ENCODE results near the gene DCC. TPM values are rescaled to one million over a fixed set of nuclear protein-coding genes. Genes with fewer than 3 reads are reported as not detected.

The DCC gene
- total RNA-seq, 2 experiments from 2014 or later = not detected

DNA sequence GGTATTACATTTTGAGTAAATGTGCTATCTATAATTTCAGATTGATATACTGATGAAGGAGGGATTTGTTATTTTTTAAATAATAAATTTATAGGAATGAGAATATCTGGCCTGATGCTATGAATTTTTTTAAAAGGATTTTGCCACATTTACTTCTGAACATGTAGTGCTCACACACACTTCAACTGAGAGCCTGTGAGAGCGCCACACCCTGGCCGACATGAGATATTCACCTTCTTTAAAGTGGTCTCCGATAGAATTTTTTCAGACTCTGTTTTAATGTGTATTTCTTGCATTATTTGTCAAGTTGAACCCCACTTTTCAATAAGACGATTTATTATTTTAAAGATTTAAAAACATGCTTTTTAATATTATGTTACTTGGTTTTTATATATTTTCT lies 813.3 kb downstream of the DCC start:
- DNase-seq (no peak), ATAC-seq (no peak)
- Mint-ChIP-seq H3K4me1 (no peaks in the 10 kb centered on the region), H3K36me3 (no peaks in the 10 kb centered on the region), H3K9me3 (ENCODE audit: low read depth) (peaks cover 2% of the 10 kb centered on the region), H3K27ac (no peak overlapping the region), H3K4me3 (no peak overlapping the region), H3K27me3 (no peaks in the 10 kb centered on the region)
- CTCF ChIA-PET = no interaction called here

DNA sequence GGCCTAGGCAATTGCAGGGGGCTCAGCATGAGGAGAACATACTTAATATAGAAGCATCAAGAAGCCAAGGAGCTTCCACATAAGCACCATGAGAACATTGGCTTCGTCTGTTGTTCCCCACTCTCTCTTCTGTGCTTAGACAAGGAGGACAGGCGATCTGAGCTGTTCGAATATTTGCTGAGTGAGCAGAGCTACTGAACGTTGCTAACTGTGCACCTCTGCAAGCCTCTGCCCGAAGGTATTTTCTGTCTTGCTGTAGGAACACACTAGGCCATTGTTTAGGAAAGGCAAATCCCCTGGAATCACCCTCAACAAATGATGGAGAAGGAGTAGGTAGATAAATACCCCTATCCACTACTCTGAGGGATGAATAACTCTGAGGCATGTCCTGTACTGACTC lies 813.8 kb downstream of the DCC start:
- CTCF ChIA-PET = no interaction called here
- Mint-ChIP-seq H3K36me3 (no peaks in the 10 kb centered on the region), H3K27me3 (no peaks in the 10 kb centered on the region), H3K9me3 (ENCODE audit: low read depth) (peaks cover 2% of the 10 kb centered on the region), H3K4me3 (no peak overlapping the region), H3K27ac (no peak overlapping the region), H3K4me1 (no peaks in the 10 kb centered on the region)
- ATAC-seq (no peak), DNase-seq (no peak)

DNA sequence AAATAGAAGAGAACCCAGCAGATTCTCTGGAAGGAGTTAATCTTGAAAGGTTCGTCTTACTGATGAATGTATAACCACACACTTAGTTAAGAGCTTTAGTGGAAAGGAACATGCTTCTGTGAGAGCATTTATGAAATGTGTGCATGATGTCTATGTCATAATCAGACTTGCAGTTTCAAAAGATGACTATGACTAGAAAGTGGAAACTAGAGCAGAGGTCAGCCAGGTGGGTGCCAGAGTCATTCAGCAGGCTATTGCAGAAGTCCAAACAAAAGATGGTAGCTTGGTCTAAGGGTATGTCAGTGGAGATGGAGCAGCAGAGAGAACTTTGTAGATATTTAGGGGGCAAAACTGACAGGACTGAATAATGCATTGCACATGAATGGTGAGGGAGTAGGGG lies 825.8 kb downstream of the DCC start:
- Mint-ChIP-seq H3K27me3 (no peaks in the 10 kb centered on the region), H3K9me3 (ENCODE audit: low read depth) (peaks cover 4% of the 10 kb centered on the region), H3K4me1 (no peaks in the 10 kb centered on the region), H3K27ac (no peak overlapping the region), H3K36me3 (no peaks in the 10 kb centered on the region), H3K4me3 (no peak overlapping the region)
- DNase-seq (no peak), ATAC-seq (no peak)
- CTCF ChIA-PET = no interaction called here

DNA sequence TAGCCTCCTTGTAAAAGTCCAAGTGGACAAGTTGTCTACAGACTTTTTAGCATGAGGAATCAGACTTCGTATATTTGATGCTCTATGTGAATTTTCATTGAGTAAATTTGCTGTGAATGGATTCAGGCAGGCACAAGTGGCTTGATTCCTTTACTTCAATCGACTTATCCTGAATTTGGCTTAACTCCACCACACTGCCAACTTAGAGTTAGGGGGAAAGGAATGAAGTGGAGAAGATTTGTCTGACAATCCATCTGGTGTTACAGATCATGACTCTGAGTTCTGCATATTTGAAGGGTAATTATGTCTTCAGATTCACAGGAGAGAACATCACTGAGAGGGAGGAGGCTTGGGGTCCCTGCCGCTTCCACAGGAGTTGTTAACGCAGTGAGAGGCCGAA lies 829.3 kb downstream of the DCC start:
- Mint-ChIP-seq H3K4me1 (no peaks in the 10 kb centered on the region), H3K27me3 (no peaks in the 10 kb centered on the region), H3K4me3 (no peak overlapping the region), H3K9me3 (ENCODE audit: low read depth) (peaks cover 3% of the 10 kb centered on the region), H3K36me3 (no peaks in the 10 kb centered on the region), H3K27ac (no peak overlapping the region)
- ATAC-seq = no peak
- no peak for DNase-seq
- CTCF ChIA-PET = no interaction called here

DNA sequence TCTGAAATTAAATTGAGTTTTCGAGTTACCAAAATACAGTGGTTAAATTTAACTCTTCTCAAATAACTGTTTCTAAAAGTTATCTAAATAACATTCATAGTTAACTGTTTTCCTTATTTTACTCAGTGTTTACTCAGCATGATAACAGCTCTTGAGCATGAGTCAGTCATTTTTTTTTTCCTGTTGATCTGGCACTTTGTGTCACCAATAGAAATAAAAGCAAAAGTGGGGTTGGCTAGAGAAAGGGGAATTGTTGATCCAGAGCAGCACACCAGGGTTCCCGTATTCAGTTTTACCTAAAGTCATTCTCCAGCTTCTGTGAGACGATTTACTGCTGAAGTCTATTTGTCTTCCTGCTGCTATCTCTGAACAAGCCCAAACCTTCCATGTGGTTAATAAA lies 851.6 kb downstream of the DCC start:
- no peak for ATAC-seq
- no peaks in the 10 kb centered on the region for H3K27me3 Mint-ChIP-seq

DNA sequence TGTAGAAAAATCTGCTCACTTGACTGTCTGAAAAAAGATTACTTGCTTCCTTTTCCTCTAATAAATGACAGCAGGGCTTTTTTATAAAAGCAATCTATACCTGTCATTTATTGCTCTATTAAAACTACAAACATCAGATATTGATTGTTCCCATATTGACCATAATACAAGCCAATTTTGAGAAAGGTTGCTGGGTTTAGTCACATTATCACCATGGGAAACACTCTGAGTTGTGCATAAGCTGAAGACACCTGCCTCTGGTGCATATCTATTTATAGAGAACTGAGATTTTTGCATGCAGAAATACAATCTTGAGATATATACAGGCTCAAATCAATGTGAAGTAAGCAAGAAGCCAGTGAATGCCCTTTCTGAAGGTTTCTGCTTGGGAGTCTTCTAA lies 853.9 kb downstream of the DCC start:
- CTCF ChIA-PET = no interaction called here
- peaks cover 5% of the 10 kb centered on the region for H3K9me3 Mint-ChIP-seq (ENCODE audit: low read depth)
- no peaks in the 10 kb centered on the region for H3K36me3 Mint-ChIP-seq
- no peak overlapping the region for H3K27ac Mint-ChIP-seq
- ATAC-seq (no peak), DNase-seq (no peak)
- no peaks in the 10 kb centered on the region for H3K4me1 Mint-ChIP-seq
- no peak overlapping the region for H3K4me3 Mint-ChIP-seq
- no peaks in the 10 kb centered on the region for H3K27me3 Mint-ChIP-seq

More for the DNA sequence above, 851.6 kb downstream of the DCC start:
- H3K4me1 Mint-ChIP-seq = no peaks in the 10 kb centered on the region
- no peak for DNase-seq
- peaks cover 5% of the 10 kb centered on the region for H3K9me3 Mint-ChIP-seq (ENCODE audit: low read depth)
- H3K4me3 Mint-ChIP-seq = no peak overlapping the region
- CTCF ChIA-PET = no interaction called here
- no peak overlapping the region for H3K27ac Mint-ChIP-seq
- no peaks in the 10 kb centered on the region for H3K36me3 Mint-ChIP-seq

DNA sequence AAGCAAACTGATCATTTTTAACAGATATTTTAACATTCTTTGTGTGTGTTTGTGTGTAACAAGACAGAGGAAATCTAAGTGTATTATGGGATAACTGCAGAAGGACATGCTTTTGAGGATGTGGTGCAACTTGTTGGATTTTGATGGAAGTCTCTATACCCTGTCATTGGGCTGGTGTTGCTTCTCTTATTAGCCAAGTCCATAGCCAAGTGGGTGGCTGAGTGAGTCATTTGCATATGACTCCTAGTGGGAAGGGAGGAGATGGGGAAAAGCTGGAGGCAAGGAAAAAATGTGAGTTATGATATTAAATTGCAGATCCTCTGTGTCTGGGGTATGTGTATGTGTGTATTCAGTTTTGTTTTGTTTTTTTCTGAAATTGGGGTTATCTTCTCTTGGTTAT lies 879.9 kb downstream of the DCC start:
- CTCF ChIA-PET = no interaction called here
- Mint-ChIP-seq H3K36me3 (no peaks in the 10 kb centered on the region), H3K27ac (no peak overlapping the region), H3K4me3 (no peak overlapping the region), H3K4me1 (no peaks in the 10 kb centered on the region), H3K27me3 (no peaks in the 10 kb centered on the region), H3K9me3 (ENCODE audit: low read depth) (peaks cover 2% of the 10 kb centered on the region)
- DNase-seq (no peak), ATAC-seq (no peak)

DNA sequence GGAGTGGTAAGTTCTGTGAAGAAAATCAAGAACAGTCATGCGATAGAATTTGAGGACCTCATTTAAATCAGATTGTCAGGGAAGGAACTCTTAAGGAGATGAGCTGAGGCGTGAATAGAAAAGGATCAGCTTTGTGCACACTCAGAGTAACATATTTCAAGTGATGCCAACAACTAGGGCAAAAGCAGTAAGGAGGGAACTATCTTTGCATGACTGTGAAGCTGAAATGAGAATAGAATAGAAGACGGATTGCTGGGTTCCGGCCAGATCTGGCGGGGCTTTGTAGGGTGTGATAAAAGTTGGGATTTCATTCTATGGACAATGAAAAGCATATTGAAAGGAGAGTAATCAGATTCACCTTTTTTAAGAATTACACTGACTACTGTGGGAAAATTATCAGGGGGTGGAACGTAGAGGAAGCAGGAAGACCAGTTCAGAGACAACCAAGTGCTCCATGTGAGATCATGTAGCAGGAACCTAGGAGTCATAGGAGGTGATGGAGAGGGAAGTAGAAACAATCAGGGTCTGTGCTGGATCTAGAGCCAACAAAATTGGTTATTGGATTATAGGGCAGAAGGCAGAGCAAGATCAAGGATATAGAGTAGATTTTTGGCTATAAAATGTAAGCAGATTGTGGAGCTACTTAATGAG lies 884.3 kb downstream of the DCC start:
- Mint-ChIP-seq H3K9me3 (ENCODE audit: low read depth) (no peaks in the 10 kb centered on the region), H3K27ac (no peak overlapping the region), H3K27me3 (no peaks in the 10 kb centered on the region), H3K36me3 (no peaks in the 10 kb centered on the region), H3K4me1 (no peaks in the 10 kb centered on the region), H3K4me3 (no peak overlapping the region)
- ATAC-seq (no peak), DNase-seq (no peak)
- CTCF ChIA-PET = no interaction called here

DNA sequence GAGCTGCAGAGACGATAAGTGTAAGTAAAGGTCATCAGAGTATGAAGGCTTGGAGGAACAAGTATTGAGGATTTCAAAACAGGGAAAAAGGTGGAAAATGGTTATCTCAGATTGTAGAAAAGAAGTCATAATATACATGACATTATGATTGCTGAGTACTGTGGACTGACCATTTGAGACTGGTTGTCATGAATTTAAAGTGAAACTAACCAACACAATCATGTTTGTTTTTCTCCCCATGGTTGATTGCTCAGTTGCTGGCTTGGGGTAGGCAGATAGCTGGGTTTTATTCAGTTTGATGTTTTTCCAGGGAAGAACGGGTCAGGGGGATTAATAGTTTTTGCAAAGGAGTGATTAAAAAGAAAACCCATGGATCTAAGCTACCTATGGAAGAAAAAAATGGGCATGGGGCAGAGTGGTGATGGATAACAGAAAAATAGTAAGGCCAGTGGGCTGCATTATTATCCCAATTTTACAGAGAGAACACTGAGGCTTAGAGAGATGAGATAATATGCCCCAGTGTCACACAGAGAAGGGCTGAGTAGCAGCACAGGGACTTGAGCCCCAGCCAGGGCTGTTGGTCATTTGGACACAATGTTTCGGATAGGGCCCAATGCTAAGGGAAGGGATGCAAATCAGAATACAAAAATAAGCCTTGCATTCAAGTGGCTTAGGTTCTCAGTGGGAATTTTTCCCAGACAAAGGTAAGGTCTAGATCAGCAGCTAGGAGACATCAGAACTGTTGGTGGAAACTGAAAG lies 885.7 kb downstream of the DCC start:
- ATAC-seq = no peak
- H3K27me3 Mint-ChIP-seq = no peaks in the 10 kb centered on the region
- H3K36me3 Mint-ChIP-seq = no peaks in the 10 kb centered on the region
- CTCF ChIA-PET = no interaction called here
- H3K4me3 Mint-ChIP-seq = no peak overlapping the region
- H3K9me3 Mint-ChIP-seq (ENCODE audit: low read depth) = no peaks in the 10 kb centered on the region
- H3K27ac Mint-ChIP-seq = no peak overlapping the region
- no peak for DNase-seq
- H3K4me1 Mint-ChIP-seq = no peaks in the 10 kb centered on the region

DNA sequence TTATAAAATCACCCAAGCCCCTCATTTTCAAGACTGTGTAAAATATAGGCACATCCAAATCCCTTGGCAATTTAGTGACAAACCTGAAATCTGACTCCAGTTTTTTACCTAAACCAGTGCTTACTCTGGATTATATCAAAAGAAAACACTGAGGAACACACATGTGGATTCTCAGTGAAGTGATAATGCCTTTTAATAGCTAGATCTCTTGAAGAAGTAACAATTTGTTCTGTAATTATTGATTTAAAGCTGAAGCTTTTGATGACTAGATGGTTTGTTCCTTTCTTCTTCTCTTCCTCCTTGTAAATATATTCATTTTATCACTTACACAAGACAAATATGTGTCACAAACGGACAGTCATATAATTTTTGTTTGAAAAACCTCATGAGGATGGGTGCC lies 894.6 kb downstream of the DCC start:
- Mint-ChIP-seq H3K27me3 (no peaks in the 10 kb centered on the region), H3K27ac (no peak overlapping the region), H3K9me3 (ENCODE audit: low read depth) (peaks cover 8% of the 10 kb centered on the region), H3K4me3 (no peak overlapping the region), H3K36me3 (no peaks in the 10 kb centered on the region), H3K4me1 (no peaks in the 10 kb centered on the region)
- DNase-seq = no peak
- CTCF ChIA-PET = no interaction called here
- ATAC-seq = no peak

DNA sequence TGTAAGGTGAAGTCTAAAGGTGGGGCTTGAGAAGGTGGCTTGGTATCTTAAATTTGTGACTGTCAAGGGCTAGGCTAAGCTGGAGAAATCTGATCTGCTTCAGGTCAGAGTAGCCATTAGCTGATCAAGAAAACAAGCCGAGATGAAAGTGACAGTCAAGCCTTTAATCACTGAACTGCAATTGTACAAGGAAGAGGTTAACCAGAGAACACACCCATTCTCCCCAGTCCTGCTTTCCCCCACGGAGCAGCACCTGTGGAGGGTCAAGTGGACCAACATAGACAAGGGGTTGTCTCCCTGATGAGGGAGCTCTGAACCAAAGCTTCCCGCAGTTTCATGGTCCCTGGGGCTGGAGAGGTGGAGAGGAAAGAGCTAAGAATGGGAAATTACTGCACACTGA lies 901.2 kb downstream of the DCC start:
- no peak for ATAC-seq
- no peaks in the 10 kb centered on the region for H3K27me3 Mint-ChIP-seq
- H3K27ac Mint-ChIP-seq = no peak overlapping the region
- H3K4me1 Mint-ChIP-seq = no peaks in the 10 kb centered on the region
- no peak for DNase-seq
- H3K36me3 Mint-ChIP-seq = no peaks in the 10 kb centered on the region
- CTCF ChIA-PET = no interaction called here
- H3K4me3 Mint-ChIP-seq = no peak overlapping the region
- peaks cover 9% of the 10 kb centered on the region for H3K9me3 Mint-ChIP-seq (ENCODE audit: low read depth)

DNA sequence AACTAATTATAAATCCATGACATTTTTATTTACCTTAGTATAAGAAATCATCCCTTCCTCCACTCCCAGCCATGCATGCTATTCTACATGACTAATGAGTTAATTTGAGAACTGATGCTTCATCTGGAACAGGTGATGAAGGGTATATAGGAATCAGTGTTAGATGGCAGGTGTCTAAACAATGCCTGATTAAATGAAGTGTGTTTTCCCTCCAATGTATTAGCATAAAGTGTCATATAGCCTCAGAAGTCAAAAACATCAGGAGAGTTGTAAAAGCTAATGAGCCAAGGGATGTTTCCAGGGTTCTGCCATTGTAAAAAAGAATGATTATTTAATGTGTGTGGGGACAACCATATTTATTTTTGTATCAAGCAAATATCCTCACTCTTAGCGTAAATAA lies 913.8 kb downstream of the DCC start:
- H3K4me1 Mint-ChIP-seq = no peaks in the 10 kb centered on the region

DNA sequence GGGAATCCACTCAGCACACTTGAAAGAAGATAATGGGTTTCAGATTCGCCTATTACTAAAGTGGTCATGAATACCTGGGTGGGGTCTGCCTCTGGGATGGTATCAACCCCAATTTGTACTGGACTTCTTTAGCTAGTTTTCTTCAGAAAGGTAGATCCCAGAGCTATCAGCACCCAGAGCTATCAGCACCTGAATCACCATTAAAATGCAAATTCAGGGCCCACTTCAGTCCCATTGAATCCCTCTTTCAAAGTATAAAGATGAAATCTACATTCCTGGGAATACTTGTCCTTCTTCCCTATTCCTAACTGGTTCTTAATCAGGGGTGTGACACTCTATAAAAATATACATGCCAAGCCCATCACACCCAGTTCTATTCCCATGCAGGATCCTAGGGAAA lies 914.3 kb downstream of the DCC start:
- ATAC-seq = no peak
- CTCF ChIA-PET = no interaction called here
- H3K27me3 Mint-ChIP-seq = no peaks in the 10 kb centered on the region
- no peaks in the 10 kb centered on the region for H3K9me3 Mint-ChIP-seq (ENCODE audit: low read depth)
- DNase-seq = no peak
- H3K36me3 Mint-ChIP-seq = no peaks in the 10 kb centered on the region
- no peak overlapping the region for H3K4me3 Mint-ChIP-seq
- no peaks in the 10 kb centered on the region for H3K4me1 Mint-ChIP-seq
- H3K27ac Mint-ChIP-seq = no peak overlapping the region

More for the DNA sequence above, 913.8 kb downstream of the DCC start:
- H3K27ac Mint-ChIP-seq = no peak overlapping the region
- ATAC-seq (no peak), DNase-seq (no peak)
- no peak overlapping the region for H3K4me3 Mint-ChIP-seq
- no peaks in the 10 kb centered on the region for H3K27me3 Mint-ChIP-seq
- CTCF ChIA-PET = no interaction called here
- H3K9me3 Mint-ChIP-seq (ENCODE audit: low read depth) = no peaks in the 10 kb centered on the region
- no peaks in the 10 kb centered on the region for H3K36me3 Mint-ChIP-seq

DNA sequence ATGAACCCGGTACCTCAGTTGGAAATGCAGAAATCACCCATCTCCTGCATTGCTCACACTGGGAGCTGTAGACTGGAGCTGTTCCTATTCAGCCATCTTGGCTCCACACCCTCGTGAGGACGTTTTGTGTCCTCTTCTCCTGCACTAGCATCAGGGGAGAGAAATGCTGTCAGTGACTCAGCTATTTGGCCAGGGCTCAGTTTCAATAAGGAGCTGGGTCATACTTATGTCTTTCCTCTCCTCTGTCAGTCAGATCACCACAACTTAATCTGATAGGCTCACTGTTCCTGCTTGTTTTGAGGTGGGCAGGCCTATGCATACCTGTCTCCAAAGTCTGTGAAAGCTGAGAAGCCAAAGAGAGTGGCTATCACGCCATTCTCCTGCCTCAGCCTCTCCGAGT lies 921.2 kb downstream of the DCC start:
- Mint-ChIP-seq H3K4me3 (no peak overlapping the region), H3K9me3 (ENCODE audit: low read depth) (peaks cover 7% of the 10 kb centered on the region), H3K4me1 (no peaks in the 10 kb centered on the region), H3K27ac (no peak overlapping the region), H3K27me3 (no peaks in the 10 kb centered on the region), H3K36me3 (no peaks in the 10 kb centered on the region)
- ATAC-seq (no peak), DNase-seq (no peak)
- CTCF ChIA-PET = no interaction called here

Measured in activated CD8-positive, alpha-beta memory T cell treated with anti-CD3 and anti-CD28 coated beads, Interleukin-2, amount 10 ng/mL, durations not matched to agents 7 days and 5 days (primary cell).